HepG2 (cell line): Measurements from ENCODE around the gene MYLK. TPM values are rescaled to one million over a fixed set of nuclear protein-coding genes. Genes with fewer than 3 reads are reported as not detected.

Source experiments
- ARNTL ChIP-seq: sonication (generic); formaldehyde crosslinking; IDR thresholded peaks from 2 replicates; pipeline ENCODE4 v1.4.0; 2020; ENCODE audit warnings: mild to moderate bottlenecking, missing genetic modification reagents
- ETV5 ChIP-seq: IDR thresholded peaks from 2 replicates; pipeline ENCODE4 v1.6.1; 2018; ENCODE audit warnings: missing biosample characterization, missing genetic modification reagents, inconsistent platforms, borderline replicate concordance
- HES4 ChIP-seq: sonication (generic); formaldehyde crosslinking; IDR thresholded peaks from 2 replicates; pipeline ENCODE4 v1.9.0; 2021; ENCODE audit warnings: mild to moderate bottlenecking, missing genetic modification reagents, borderline replicate concordance
- KDM3A ChIP-seq: IDR thresholded peaks from 2 replicates; pipeline ENCODE4 v1.6.1; 2018; ENCODE audit warnings: low read depth, missing compliant biosample characterization
- NR2F6 ChIP-seq, 2 experiments: IDR thresholded peaks; 2 replicates each; pipeline ENCODE4 v1.6.1; 2016; ENCODE audit warnings: antibody characterized with exemption in 1 of 2, mild to moderate bottlenecking in 1 of 2
- TIGD3 ChIP-seq: sonication (generic); formaldehyde crosslinking; IDR thresholded peaks from 2 replicates; pipeline ENCODE4 v1.5.1; 2020; ENCODE audit warnings: mild to moderate bottlenecking, missing genetic modification reagents, borderline replicate concordance
- ZFY ChIP-seq: sonication (generic); formaldehyde crosslinking; IDR thresholded peaks from 2 replicates; pipeline ENCODE4 v1.4.0; 2020; ENCODE audit warnings: missing genetic modification reagents
- ZMYM2 ChIP-seq: sonication (generic); formaldehyde crosslinking; IDR thresholded peaks from 2 replicates; pipeline ENCODE4 v1.8.0; 2022; ENCODE audit warnings: mild to moderate bottlenecking, missing genetic modification reagents
- ZNF609 ChIP-seq: sonication (generic); formaldehyde crosslinking; IDR thresholded peaks from 2 replicates; pipeline ENCODE4 v1.4.0; 2020; ENCODE audit warnings: mild to moderate bottlenecking, missing genetic modification reagents, borderline replicate concordance
- polyA plus RNA-seq, 8 experiments: library from polyadenylated mRNA; depleted of rRNA in 3 of 8; stranded (reverse) in 7 of 8; unstranded in 1 of 8; fragments of >200 nt; fragmentation: Illumina TruSeq in 4 of 8; extraction: Trizol in 4 of 8; gene quantifications; 2 replicates each; pipeline versions ENCODE4 v1.2.1 to v1.2.3, GENCODE V29; 2011 to 2016; ENCODE audit warnings: low read depth in 4 of 8, missing spikeins in 1 of 8, mixed read lengths in 1 of 8; ENCODE audit not compliant: insufficient read depth in 1 of 8
- total RNA-seq, 5 experiments: library from RNA; depleted of rRNA; stranded (reverse); fragments of >200 nt; fragmentation: Illumina TruSeq; extraction: Trizol; gene quantifications; 2 replicates each; pipeline ENCODE4 v1.2.3, GENCODE V29; 2016; ENCODE audit warnings: low read depth in 1 of 5
- TF ChIP-seq, protein P1 (sequence below): IDR thresholded peaks from 2 replicates; pipeline ENCODE4 v1.6.1; 2016; ENCODE audit warnings: low read depth, missing genetic modification reagents, missing compliant biosample characterization
- TF ChIP-seq, protein P2 (sequence below): IDR thresholded peaks from 2 replicates; pipeline ENCODE4 v1.4.0; 2020; ENCODE audit warnings: mild to moderate bottlenecking, missing genetic modification reagents

The MYLK gene
- total and polyA plus RNA-seq, 2 of the 13 experiments (the other 11 are each of a cell fraction or from before 2014, with no cell fraction given), result 10.6 to 34.9 TPM

GRCh38 chr3:123799544-123800361 lies 84.4 kb downstream of the MYLK start (continued):
- TF ChIP-seq, protein P1, sequence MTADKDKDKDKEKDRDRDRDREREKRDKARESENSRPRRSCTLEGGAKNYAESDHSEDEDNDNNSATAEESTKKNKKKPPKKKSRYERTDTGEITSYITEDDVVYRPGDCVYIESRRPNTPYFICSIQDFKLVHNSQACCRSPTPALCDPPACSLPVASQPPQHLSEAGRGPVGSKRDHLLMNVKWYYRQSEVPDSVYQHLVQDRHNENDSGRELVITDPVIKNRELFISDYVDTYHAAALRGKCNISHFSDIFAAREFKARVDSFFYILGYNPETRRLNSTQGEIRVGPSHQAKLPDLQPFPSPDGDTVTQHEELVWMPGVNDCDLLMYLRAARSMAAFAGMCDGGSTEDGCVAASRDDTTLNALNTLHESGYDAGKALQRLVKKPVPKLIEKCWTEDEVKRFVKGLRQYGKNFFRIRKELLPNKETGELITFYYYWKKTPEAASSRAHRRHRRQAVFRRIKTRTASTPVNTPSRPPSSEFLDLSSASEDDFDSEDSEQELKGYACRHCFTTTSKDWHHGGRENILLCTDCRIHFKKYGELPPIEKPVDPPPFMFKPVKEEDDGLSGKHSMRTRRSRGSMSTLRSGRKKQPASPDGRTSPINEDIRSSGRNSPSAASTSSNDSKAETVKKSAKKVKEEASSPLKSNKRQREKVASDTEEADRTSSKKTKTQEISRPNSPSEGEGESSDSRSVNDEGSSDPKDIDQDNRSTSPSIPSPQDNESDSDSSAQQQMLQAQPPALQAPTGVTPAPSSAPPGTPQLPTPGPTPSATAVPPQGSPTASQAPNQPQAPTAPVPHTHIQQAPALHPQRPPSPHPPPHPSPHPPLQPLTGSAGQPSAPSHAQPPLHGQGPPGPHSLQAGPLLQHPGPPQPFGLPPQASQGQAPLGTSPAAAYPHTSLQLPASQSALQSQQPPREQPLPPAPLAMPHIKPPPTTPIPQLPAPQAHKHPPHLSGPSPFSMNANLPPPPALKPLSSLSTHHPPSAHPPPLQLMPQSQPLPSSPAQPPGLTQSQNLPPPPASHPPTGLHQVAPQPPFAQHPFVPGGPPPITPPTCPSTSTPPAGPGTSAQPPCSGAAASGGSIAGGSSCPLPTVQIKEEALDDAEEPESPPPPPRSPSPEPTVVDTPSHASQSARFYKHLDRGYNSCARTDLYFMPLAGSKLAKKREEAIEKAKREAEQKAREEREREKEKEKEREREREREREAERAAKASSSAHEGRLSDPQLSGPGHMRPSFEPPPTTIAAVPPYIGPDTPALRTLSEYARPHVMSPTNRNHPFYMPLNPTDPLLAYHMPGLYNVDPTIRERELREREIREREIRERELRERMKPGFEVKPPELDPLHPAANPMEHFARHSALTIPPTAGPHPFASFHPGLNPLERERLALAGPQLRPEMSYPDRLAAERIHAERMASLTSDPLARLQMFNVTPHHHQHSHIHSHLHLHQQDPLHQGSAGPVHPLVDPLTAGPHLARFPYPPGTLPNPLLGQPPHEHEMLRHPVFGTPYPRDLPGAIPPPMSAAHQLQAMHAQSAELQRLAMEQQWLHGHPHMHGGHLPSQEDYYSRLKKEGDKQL (CRISPR knock-in tag), result peak; percentile 28; the same call in 1 of the 2 replicates
- TF ChIP-seq ETV5 (CRISPR knock-in tag) (peak; percentile 50; the same call in 1 of the 2 replicates), TIGD3 (no peak), HES4 (CRISPR knock-in tag) (no peak), KDM3A (CRISPR knock-in tag) (peak; percentile 54; the same call in 1 of the 2 replicates), ZMYM2 (CRISPR knock-in tag) (0 out of 2 replicates have a peak, but pooled peaks have one; percentile 33), ZFY (peak; percentile 43; the same call in 1 of the 2 replicates), NR2F6 (IDR thresholded peaks at IDR 0.05) (no peak; the same call in 1 of the 2 replicates), NR2F6 (CRISPR knock-in tag; IDR thresholded peaks at IDR 0.05) (peak; percentile 35; the same call in 1 of the 2 replicates), ARNTL (0 out of 2 replicates have a peak, but pooled peaks have one; percentile 40), ZNF609 (CRISPR knock-in tag) (0 out of 2 replicates have a peak, but pooled peaks have one; percentile 66)
- TF ChIP-seq, protein P2, sequence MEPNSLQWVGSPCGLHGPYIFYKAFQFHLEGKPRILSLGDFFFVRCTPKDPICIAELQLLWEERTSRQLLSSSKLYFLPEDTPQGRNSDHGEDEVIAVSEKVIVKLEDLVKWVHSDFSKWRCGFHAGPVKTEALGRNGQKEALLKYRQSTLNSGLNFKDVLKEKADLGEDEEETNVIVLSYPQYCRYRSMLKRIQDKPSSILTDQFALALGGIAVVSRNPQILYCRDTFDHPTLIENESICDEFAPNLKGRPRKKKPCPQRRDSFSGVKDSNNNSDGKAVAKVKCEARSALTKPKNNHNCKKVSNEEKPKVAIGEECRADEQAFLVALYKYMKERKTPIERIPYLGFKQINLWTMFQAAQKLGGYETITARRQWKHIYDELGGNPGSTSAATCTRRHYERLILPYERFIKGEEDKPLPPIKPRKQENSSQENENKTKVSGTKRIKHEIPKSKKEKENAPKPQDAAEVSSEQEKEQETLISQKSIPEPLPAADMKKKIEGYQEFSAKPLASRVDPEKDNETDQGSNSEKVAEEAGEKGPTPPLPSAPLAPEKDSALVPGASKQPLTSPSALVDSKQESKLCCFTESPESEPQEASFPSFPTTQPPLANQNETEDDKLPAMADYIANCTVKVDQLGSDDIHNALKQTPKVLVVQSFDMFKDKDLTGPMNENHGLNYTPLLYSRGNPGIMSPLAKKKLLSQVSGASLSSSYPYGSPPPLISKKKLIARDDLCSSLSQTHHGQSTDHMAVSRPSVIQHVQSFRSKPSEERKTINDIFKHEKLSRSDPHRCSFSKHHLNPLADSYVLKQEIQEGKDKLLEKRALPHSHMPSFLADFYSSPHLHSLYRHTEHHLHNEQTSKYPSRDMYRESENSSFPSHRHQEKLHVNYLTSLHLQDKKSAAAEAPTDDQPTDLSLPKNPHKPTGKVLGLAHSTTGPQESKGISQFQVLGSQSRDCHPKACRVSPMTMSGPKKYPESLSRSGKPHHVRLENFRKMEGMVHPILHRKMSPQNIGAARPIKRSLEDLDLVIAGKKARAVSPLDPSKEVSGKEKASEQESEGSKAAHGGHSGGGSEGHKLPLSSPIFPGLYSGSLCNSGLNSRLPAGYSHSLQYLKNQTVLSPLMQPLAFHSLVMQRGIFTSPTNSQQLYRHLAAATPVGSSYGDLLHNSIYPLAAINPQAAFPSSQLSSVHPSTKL, result peak; percentile 51; the same call in 1 of the 2 replicates
